GM19467 (cell line): ENCODE results near the gene LAMTOR4.
"Not testable (repeated sequence)": the region's sequence is repeated elsewhere in the genome, so short reads cannot be mapped to it uniquely, and the experiment has no call there.

Experiments
- ATAC-seq: cut with Tn5 transposase; IDR thresholded peaks from one replicate; pipeline ENCODE4 v1.9.1; 2021; ENCODE audit warnings: mild to moderate bottlenecking, moderate library complexity; ENCODE audit not compliant: unreplicated experiment

Gene LAMTOR4

GRCh38 chr7:100192969-100193368 lies 44.3 kb downstream of the LAMTOR4 start:
- no peak for ATAC-seq

- no peak for ATAC-seq
Measured at GRCh38 chr7:100195222-100195621, 46.5 kb downstream of the LAMTOR4 start.

- not testable (repeated sequence) for ATAC-seq
Measured at GRCh38 chr7:100195901-100196322, 47.2 kb downstream of the LAMTOR4 start.

- ATAC-seq = no peak
Measured at GRCh38 chr7:100198266-100198665, 49.5 kb downstream of the LAMTOR4 start.

- ATAC-seq = no peak
Measured at GRCh38 chr7:100200693-100201092, 52.0 kb downstream of the LAMTOR4 start.
